Measurements from ENCODE around the gene LMBRD1. TPM values are rescaled to one million over a fixed set of nuclear protein-coding genes. Genes with fewer than 3 reads are reported as not detected.

Gene LMBRD1
- total RNA-seq, 8 experiments from 2014 or later = 21.3 to 73.3 (median 34.5) TPM

DNA sequence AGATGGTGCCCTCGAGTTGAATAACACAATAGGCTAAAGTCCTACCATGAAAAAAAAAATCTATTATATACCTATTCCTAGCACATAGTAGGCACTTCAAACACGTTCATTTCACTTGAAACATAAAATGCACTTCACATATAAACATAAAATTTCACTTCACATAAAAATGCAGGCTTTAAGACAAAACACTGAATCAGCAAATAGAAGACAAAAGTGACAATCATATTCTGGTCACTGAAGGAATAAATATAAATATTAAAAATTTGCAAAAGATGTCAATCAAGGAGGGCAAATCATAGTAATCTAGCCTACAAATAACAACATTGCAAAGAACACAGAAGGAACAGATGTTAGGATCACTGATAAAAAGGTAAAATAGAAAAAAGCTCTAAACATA, 153.1 kb downstream of the LMBRD1 start:
- WGBS, 10 experiments = 0 to 88% (median 51%) methylated on average over 1 to 2 of the region's 2 CpGs
- no peaks in the 10 kb centered on the region for H3K4me1 ChIP-seq (replicated peaks in 1 of 2)
- H3K27ac ChIP-seq = no peak overlapping the region
- in situ Hi-C loops (cut with MboI; ENCODE audit: low pct_unique_long_range_greater_than_20kb in 2 of 9, low sequenced_read_pairs in 9 of 9, unreplicated experiment in 9 of 9) = no loop called here
- ATAC-seq (replicated peaks in 6 of 8) = no peak
- no peak overlapping the region for H3K4me3 ChIP-seq

DNA sequence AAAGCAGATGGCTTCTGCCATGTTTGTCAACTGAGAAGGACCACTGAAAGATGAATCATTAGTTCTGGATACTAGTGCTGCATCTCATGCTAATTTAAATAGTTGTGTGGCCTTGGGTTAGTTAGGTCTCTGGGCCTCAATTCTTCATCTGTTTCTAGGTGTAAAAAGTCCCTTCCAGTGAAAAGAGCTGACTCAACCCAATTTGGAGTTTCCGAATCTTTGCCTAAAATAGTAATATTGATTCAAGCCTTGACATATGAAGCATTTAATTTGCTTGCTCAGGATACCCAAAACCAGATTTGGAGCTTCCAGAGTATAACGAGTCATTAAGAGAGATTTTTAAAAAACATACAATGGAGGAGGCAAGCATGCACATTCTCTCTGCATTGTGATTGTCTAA, 163.9 kb downstream of the LMBRD1 start:
- no peak overlapping the region for H3K27ac ChIP-seq
- in situ Hi-C loops (cut with MboI; ENCODE audit: low pct_unique_long_range_greater_than_20kb in 2 of 9, low sequenced_read_pairs in 9 of 9, unreplicated experiment in 9 of 9) = no loop called here
- WGBS, 10 experiments = 0 to 100% (median 66%) methylated on average over 1 to 2 of the region's 2 CpGs; no CpG with 5 or more reads in 2 of the 10 experiments
- peaks cover 0 to 5% of the 10 kb centered on the region in 2 donors for H3K4me1 ChIP-seq (replicated peaks in 1 of 2)
- ATAC-seq (replicated peaks in 6 of 8) = no peak
- H3K4me3 ChIP-seq = no peak overlapping the region

DNA sequence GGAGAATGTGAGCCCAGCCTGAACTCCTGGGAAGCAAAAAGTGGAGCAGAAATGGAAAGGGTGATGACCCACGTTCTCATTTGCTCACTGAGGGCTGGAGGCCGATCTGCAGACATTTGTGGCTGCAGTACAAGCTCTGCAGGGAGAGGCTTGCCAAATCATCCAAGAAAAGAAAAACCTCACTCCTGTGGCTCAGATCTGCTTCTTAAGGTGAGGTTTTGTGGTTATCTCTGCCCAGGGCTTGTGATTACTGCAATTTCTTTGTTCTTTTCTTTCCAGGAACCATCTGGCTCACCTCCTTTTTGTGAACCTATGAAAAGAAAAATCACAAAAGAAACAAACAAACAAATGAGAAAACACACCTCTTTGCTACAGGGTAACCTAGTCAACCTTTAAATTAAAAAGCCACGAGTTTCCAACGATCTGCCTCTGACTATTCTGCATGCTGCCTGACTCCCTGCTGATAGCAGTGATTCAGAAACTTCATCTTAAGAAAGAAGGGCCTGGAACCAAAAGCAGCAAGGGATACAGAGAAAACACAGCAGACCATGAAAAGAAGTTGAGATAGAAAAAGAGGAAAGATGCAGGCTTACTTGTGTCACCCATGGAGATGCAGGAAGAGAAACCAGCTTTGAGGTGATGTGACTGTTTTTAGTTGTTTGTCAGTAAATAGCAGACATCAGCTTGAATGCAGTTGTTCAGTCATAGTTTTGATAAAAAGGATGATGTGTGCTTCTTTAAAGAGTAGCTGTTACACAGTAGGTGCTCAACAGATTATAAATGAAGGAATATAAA, 165.1 kb downstream of the LMBRD1 start:
- Histone ChIP-seq H3K27ac (no peak overlapping the region), H3K4me3 (no peak overlapping the region), H3K4me1 (replicated peaks in 1 of 2) (peaks cover 0 to 5% of the 10 kb centered on the region in 2 donors)
- in situ Hi-C loops (cut with MboI; ENCODE audit: low pct_unique_long_range_greater_than_20kb in 2 of 9, low sequenced_read_pairs in 9 of 9, unreplicated experiment in 9 of 9) = no loop called here
- ATAC-seq (replicated peaks in 6 of 8) = no peak
- WGBS, 10 experiments = 0 to 80% (median 15%) methylated on average over 1 to 4 of the region's 4 CpGs; no CpG with 5 or more reads in 2 of the 10 experiments

DNA sequence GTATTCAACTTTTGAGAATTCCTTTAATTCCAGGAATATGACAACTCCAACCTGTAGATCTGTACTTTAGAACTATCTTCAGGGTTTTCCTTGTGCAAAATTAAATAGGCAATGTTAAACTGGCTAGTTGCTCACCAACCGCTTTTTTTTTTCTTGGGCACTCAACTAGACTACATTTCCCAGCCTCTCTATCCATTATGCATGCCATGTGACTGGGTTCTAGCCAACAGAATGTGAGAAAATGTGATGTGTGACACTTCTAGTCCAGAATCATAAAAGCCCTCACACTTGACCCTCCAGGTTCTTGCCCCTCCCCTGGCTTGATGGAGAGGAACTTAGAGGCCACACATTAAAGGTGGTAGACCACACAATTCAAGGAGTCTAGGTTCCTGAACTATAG, 166.0 kb downstream of the LMBRD1 start:
- H3K27ac ChIP-seq = no peak overlapping the region
- 0 to 100% (median 73%) methylated on average over 1 of the region's 1 CpG; no CpG with 5 or more reads in 5 of the 10 experiments for WGBS, 10 experiments
- in situ Hi-C loops (cut with MboI; ENCODE audit: low pct_unique_long_range_greater_than_20kb in 2 of 9, low sequenced_read_pairs in 9 of 9, unreplicated experiment in 9 of 9) = no loop called here

DNA sequence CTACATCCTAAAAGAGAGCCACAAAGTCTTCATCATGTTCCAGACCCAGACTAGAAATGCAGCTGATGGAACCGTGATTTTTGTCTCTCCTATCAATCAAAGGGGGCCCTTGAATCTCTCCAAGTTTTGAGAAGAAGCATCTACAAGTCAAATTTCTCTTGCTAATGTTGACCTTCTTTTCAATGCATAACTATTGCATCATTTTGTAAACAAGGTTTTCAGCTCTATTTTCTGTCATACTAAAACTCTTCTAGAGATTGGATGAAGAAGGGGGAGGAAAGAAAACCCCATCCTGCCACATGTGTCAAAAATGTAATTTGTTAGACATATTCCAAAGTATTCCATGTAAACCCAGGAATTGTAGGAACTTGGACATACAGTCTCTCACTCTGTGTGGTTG, 169.2 kb downstream of the LMBRD1 start:
- Histone ChIP-seq H3K27ac (no peak overlapping the region), H3K4me3 (no peak overlapping the region), H3K4me1 (replicated peaks in 1 of 2) (peaks cover 11 to 15% of the 10 kb centered on the region in 2 donors)
- in situ Hi-C loops (cut with MboI; ENCODE audit: low pct_unique_long_range_greater_than_20kb in 2 of 9, low sequenced_read_pairs in 9 of 9, unreplicated experiment in 9 of 9) = no loop called here
- WGBS, 10 experiments = 0 to 60% (median 50%) methylated on average over 1 of the region's 1 CpG; no CpG with 5 or more reads in 4 of the 10 experiments
- ATAC-seq (replicated peaks in 6 of 8) = no peak

More for the DNA sequence above, 166.0 kb downstream of the LMBRD1 start:
- H3K4me3 ChIP-seq = no peak overlapping the region
- peaks cover 0 to 5% of the 10 kb centered on the region in 2 donors for H3K4me1 ChIP-seq (replicated peaks in 1 of 2)
- no peak for ATAC-seq (replicated peaks in 6 of 8)

DNA sequence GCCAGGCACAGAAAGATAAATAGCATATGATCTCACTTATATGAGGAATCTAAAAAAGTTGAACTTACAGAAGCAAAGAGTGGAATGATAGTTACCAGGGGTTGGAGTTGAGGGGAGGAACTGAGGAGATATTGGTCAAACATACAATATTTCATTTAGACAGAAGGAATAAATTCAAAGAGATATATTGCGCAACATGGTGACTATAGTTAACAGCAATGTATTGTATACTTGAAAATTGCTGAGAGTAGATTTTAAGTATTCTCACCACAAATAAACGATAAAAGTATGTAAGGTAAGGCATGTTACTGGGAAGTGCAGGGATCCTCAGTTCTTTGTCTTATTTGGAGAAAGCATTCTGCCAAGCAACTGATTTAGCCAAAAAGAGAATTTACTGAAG, 171.9 kb downstream of the LMBRD1 start:
- ATAC-seq (replicated peaks in 6 of 8) = no peak
- 0 to 100% (median 64%) methylated on average over 1 to 2 of the region's 2 CpGs for WGBS, 10 experiments
- in situ Hi-C loops (cut with MboI; ENCODE audit: low pct_unique_long_range_greater_than_20kb in 2 of 9, low sequenced_read_pairs in 9 of 9, unreplicated experiment in 9 of 9) = no loop called here

More for the DNA sequence above, 171.9 kb downstream of the LMBRD1 start:
- H3K4me3 ChIP-seq = no peak overlapping the region
- H3K4me1 ChIP-seq (replicated peaks in 1 of 2) = peaks cover 9 to 16% of the 10 kb centered on the region in 2 donors
- H3K27ac ChIP-seq = no peak overlapping the region

Other genes starting within 250 kb of the LMBRD1 start
- 1 to 10 TPM in 3 of 8 experiments, under 1 TPM in 5; 0.45 to 5.9 (median 0.92) TPM for gene COL19A1, start 69.5 kb upstream of the LMBRD1 start, total RNA-seq